ENCODE results near the gene PGA4.

DNA sequence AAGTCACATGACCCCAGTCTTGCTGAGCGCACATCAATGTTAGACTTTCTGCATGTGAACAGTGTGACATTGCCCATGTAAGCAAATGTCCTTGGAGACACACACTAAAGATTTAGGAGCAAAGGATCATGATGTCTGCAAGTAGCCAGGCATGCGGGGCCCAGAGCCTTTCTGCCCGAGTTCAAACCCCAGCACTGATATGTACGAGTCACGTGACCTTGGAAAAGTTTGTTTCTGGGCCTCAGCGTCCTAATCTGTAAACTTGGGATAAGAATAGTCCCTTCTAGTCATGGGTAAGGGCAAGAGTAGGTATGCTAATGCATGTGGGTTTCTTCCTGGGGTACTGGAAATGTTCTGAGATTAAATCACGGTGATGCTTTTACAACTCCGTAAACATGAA, 35.6 kb upstream of the PGA4 start:
- TF ChIP-seq CTCF (IDR thresholded peaks at IDR 0.05): no peak
- no peak for TF ChIP-seq POLR2A (IDR thresholded peaks at IDR 0.05)

Data from tibial nerve (tissue), 3 donors.